Heart right ventricle (tissue), 16 donors: Measurements from ENCODE around the gene SASH1. TPM values are rescaled to one million over a fixed set of nuclear protein-coding genes. Genes with fewer than 3 reads are reported as not detected.
"Not testable (repeated sequence)": the region's sequence is repeated elsewhere in the genome, so short reads cannot be mapped to it uniquely, and the experiment has no call there.

Source experiments
- ATAC-seq, 8 donors: fragments of 200-7000 bp; cut with Tn5 transposase; one replicate each; pipeline ENCODE4 v1.9.1; 2020; ENCODE audit warnings: mild to moderate bottlenecking in 8 of 8, moderate library complexity in 8 of 8, moderate number of reproducible peaks in 1 of 8
- DNase-seq, 2 donors: peaks; one replicate each; pipeline ENCODE4 v3.0.0-alpha.2; 2020
- H3K27ac ChIP-seq, 10 donors: fragments of 200-600 bp; sonication (generic) in 2 of 10; one replicate each; pipeline versions ENCODE4 v1.5.0 to v1.8.0; 2020 to 2022; ENCODE audit warnings: mild to moderate bottlenecking in 3 of 10
- H3K27me3 ChIP-seq, 7 donors: fragments of 200-600 bp; one replicate each; pipeline ENCODE4 v1.8.0; 2021 to 2022; ENCODE audit warnings: mild to moderate bottlenecking in 2 of 7
- H3K36me3 ChIP-seq, 9 donors: fragments of 200-600 bp; sonication (generic) in 1 of 9; one replicate each; pipeline versions ENCODE4 v1.5.0 to v1.8.0; 2020 to 2022; ENCODE audit warnings: mild to moderate bottlenecking in 2 of 9
- H3K4me1 ChIP-seq, 9 donors: fragments of 200-600 bp; sonication (generic) in 1 of 9; one replicate each; pipeline versions ENCODE4 v1.5.0 to v1.8.0; 2020 to 2022; ENCODE audit warnings: mild to moderate bottlenecking in 4 of 9
- H3K4me3 ChIP-seq, 10 donors: fragments of 200-600 bp; sonication (generic) in 2 of 10; one replicate each; pipeline versions ENCODE4 v1.5.0 to v1.8.0; 2020 to 2022; ENCODE audit warnings: mild to moderate bottlenecking in 7 of 10, moderate library complexity in 2 of 10
- H3K9me3 ChIP-seq, 11 donors: fragments of 200-600 bp in 10 of 11; sonication (generic) in 2 of 11; one replicate each; pipeline versions ENCODE4 v1.5.0 to v1.8.0; 2013 to 2022; ENCODE audit warnings: mild to moderate bottlenecking in 2 of 11, control low read depth in 1 of 11, moderate library complexity in 1 of 11
- WGBS, 2 donors: extraction: QIAGEN DNeasy Blood & Tissue Kit; methylation state at CpG; one replicate each; pipeline ENCODE4 v1.1.7; 2013; ENCODE audit warnings: inconsistent platforms in 1 of 2; 5-methylcytosine and 5-hydroxymethylcytosine counted together
- intact Hi-C, 10 donors: fragments of 100-400 bp; cut with DNase I; formaldehyde crosslinking; loops; one replicate each; pipeline versions ENCODE4 v1.11.1 to v1.14.2; 2022
- polyA plus RNA-seq, 2 donors: library from polyadenylated mRNA; stranded (reverse); fragments of 200-250 nt; gene quantifications; one replicate each; pipeline ENCODE4 v1.2.3, GENCODE V29; 2013
- total RNA-seq, 10 donors: library from RNA; stranded (reverse); fragmentation: NEBNext Ultra II Directional in 3 of 10; extraction: Animal tissue kit (Norgen Biotek cat#: 25700) in 3 of 10; gene quantifications; one replicate each; pipeline versions ENCODE4 v1.2.1 to v1.2.4, GENCODE V29; 2021 to 2023
- TF ChIP-seq, protein P1 (sequence below), 9 donors: fragments of 200-600 bp; sonication (generic) in 2 of 9; IDR thresholded peaks; one replicate each; pipeline versions ENCODE4 v1.5.0 to v1.8.0; 2021 to 2022; ENCODE audit warnings: antibody characterized with exemption in 9 of 9, mild to moderate bottlenecking in 5 of 9, moderate library complexity in 1 of 9
- donor health status: Arrhythmogenic right ventricular cardiomyopathy.
- donor health status: ischemic (EF 13 %, LVEDD 7.1; RV severe dilation, severe dysfunction).
- donor health status: healthy with polysubstance abuse.
- donor health status: DM: no; HTN: yes; CAD: no.
- donor health status: DM: no; HTN: no; CAD: no.
- donor health status: ischemic (EF 25% LVEDD 6.9; RV normal size, moderate dysfunction).
- donor health status: ischemic (EF 25% LVEDD 5.7; RV mildly dilated, moderate dysfunction).
- donor health status: healthy.
- donor health status: DM: yes; HTN: yes; CAD: no.
- donor health status: Ischemic cardiomyopathy.
- donor health status: ischemic (EF 35%, LVEDD 5.7; RV mildly dilated, moderate dysfunction).
- donor health status: nonischemic (EF 11% LVEDD 7.7; RV severe dilation, severe dysfunction).
- donor health status: DM: yes; HTN: yes; CAD: no.
- donor health status: PGD.
- donor health status: ischemic (EF 29% LVEDD 5.4; RV normal size, mild dysfunction).
- donor health status: nonischemic (EF 23%, LVEDD 6.1; RV moderate dilation, normal function).

The SASH1 gene
- total and polyA plus RNA-seq, 12 donors = 6.9 to 47.1 (median 25.9) TPM

DNA sequence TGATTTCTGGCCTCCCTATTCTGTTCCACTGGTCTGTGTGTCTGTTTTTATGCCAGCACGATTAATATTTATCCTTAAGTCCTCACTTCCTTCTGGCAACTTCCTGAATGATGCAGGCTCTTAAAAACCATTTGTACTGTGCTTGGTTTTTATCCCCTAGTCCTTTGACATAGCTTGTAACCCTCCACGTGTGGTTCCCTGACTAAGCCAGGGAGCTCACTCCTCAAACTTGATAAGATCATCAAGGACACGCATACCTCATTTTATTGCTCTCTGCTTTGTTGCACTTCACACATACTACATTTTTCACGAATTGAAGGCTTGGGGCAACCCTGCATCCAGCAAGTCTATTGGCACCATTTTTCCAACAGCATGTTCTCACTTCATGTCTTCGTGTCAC is 237.8 kb downstream of the SASH1 start:
- ATAC-seq (no peak), DNase-seq (no peak)
- H3K9me3 ChIP-seq = peaks cover 0 to 28% (median 0%) of the 10 kb centered on the region in 11 donors
- H3K27ac ChIP-seq = no peak overlapping the region
- TF ChIP-seq, protein P1, sequence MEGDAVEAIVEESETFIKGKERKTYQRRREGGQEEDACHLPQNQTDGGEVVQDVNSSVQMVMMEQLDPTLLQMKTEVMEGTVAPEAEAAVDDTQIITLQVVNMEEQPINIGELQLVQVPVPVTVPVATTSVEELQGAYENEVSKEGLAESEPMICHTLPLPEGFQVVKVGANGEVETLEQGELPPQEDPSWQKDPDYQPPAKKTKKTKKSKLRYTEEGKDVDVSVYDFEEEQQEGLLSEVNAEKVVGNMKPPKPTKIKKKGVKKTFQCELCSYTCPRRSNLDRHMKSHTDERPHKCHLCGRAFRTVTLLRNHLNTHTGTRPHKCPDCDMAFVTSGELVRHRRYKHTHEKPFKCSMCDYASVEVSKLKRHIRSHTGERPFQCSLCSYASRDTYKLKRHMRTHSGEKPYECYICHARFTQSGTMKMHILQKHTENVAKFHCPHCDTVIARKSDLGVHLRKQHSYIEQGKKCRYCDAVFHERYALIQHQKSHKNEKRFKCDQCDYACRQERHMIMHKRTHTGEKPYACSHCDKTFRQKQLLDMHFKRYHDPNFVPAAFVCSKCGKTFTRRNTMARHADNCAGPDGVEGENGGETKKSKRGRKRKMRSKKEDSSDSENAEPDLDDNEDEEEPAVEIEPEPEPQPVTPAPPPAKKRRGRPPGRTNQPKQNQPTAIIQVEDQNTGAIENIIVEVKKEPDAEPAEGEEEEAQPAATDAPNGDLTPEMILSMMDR (IDR thresholded peaks at IDR 0.05) = no peak
- no peaks in the 10 kb centered on the region for H3K4me1 ChIP-seq
- H3K4me3 ChIP-seq = no peak overlapping the region
- 70 to 73% methylated on average over 5 of the region's 5 CpGs for WGBS, 2 donors
- intact Hi-C loops = loop anchor here in 2 of 10 donors (2.0 to 10.0 kb wide), 2 partner anchors 124 to 368 kb away; no protein-coding TSS in a partner anchor
- no peaks in the 10 kb centered on the region for H3K36me3 ChIP-seq
- H3K27me3 ChIP-seq = peaks cover 0 to 11% (median 4%) of the 10 kb centered on the region in 7 donors

DNA sequence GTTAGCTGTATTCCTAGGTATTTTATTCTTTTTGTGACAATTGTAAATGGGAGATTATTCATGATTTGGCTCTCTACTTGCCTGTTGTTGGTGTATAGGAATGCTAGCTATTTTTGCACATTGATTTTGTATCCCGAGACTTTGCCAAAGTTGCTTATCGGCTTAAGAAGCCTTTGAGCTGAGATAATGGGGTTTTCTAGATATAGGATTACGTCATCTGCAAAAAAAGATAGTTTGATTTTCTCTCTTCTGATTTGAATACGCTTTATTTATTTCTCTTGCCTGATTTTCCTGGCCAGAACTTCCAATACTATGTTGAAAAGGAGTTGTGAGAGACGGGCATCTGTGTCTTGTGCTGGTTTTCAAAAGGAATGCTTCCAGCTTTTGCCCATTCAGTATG is 241.0 kb downstream of the SASH1 start:
- intact Hi-C loops = loop anchor here in 1 of 10 donors (10.0 kb wide), 1 partner anchor 121 kb away; no protein-coding TSS in a partner anchor
- no peaks in the 10 kb centered on the region for H3K36me3 ChIP-seq
- no peak overlapping the region for H3K4me3 ChIP-seq
- ATAC-seq (no peak), DNase-seq (no peak)
- TF ChIP-seq, protein P1 (IDR thresholded peaks at IDR 0.05) = no peak
- no peak overlapping the region for H3K27ac ChIP-seq
- peaks cover 0 to 45% (median 2%) of the 10 kb centered on the region in 11 donors for H3K9me3 ChIP-seq
- 61 to 68% methylated on average over 5 of the region's 5 CpGs for WGBS, 2 donors
- H3K4me1 ChIP-seq = no peaks in the 10 kb centered on the region
- peaks cover 0 to 5% (median 0%) of the 10 kb centered on the region in 7 donors for H3K27me3 ChIP-seq

DNA sequence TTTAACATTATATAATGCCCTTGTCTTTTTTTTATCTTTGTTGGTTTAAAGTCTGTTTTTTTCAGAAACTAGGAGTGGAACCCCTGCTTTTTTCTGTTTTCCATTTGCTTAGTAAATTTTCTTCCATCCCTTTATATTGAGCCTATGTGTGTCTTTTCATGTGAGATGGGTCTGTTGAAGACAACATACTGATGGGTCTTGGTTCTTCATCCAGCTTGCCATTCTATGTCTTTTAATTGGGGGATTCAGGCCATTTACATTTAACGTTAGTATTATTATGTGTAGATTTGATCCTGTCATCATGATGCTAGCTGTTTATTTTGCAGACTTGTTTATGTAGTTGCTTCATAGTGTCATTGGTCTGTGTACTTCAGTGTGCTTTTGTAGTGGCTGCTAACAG is 243.0 kb downstream of the SASH1 start:
- not testable (repeated sequence) for H3K36me3 ChIP-seq, ATAC-seq, DNase-seq, H3K27ac ChIP-seq, H3K27me3 ChIP-seq, H3K4me1 ChIP-seq, H3K4me3 ChIP-seq
- intact Hi-C loops = loop anchor here in 1 of 10 donors (10.0 kb wide), 1 partner anchor 119 kb away; no protein-coding TSS in a partner anchor
- 95 to 96% methylated on average over 1 of the region's 1 CpG for WGBS, 2 donors
- H3K9me3 ChIP-seq = peaks cover 0 to 62% (median 4%) of the 10 kb centered on the region in 11 donors

DNA sequence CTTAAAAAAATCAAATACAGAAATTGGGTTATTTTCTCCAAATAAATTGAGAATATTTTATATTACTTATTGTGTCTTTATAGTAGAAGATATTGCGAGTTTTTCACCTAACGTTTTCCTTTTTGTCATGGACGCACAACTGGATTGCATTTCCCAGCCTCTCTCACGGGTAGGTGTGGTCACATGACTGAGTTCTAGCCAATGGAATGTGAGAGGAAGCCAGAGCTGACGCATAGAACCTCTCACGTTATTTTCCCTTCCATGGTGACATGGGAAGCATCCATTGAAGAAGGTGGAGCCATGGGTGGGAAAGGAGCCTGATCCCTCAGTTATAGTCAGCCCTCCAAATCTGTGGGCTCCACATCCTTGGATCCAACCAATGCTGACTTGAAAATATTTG is 248.2 kb downstream of the SASH1 start:
- WGBS, 2 donors = 82 to 86% methylated on average over 6 of the region's 6 CpGs
- no peaks in the 10 kb centered on the region for H3K36me3 ChIP-seq
- TF ChIP-seq, protein P1 (IDR thresholded peaks at IDR 0.05) = no peak
- H3K27ac ChIP-seq = no peak overlapping the region
- H3K4me1 ChIP-seq = peaks cover 0 to 15% (median 0%) of the 10 kb centered on the region in 9 donors
- H3K9me3 ChIP-seq = peaks cover 0 to 29% (median 4%) of the 10 kb centered on the region in 11 donors
- no peak for ATAC-seq
- DNase-seq = no peak
- H3K27me3 ChIP-seq = peaks cover 0 to 5% (median 0%) of the 10 kb centered on the region in 7 donors
- intact Hi-C loops = no loop called here
- H3K4me3 ChIP-seq = no peak overlapping the region

DNA sequence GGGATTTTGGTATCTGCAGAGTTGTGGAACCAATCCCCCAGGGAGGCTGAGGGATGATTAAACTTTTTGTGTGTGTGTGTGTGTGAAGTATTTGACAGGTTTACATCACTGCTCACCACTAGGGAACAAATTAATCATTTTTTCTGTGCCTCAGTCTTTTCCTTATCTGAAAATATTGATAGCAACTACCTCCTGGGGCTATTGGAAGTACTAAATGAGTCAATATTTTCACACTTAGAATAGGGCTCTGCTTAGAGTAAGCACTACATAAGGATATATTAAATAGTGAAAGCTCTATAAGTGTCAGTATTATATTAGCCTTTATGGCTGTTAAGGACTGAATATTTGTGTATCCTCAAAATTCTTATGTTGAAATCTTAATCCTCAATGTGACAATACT is 249.0 kb downstream of the SASH1 start:
- no peak for DNase-seq
- no peaks in the 10 kb centered on the region for H3K36me3 ChIP-seq
- no peak overlapping the region for H3K4me3 ChIP-seq
- ATAC-seq = no peak
- peaks cover 0 to 15% (median 0%) of the 10 kb centered on the region in 9 donors for H3K4me1 ChIP-seq
- peaks cover 0 to 21% (median 4%) of the 10 kb centered on the region in 11 donors for H3K9me3 ChIP-seq
- TF ChIP-seq, protein P1 (IDR thresholded peaks at IDR 0.05) = no peak
- intact Hi-C loops = no loop called here
- peaks cover 0 to 5% (median 0%) of the 10 kb centered on the region in 7 donors for H3K27me3 ChIP-seq
- no peak overlapping the region for H3K27ac ChIP-seq
